ENCODE results near the gene PLAU. TPM values are rescaled to one million over a fixed set of nuclear protein-coding genes. Genes with fewer than 3 reads are reported as not detected.
A peak's percentile ranks its signal among the peaks of the same experiment; 100 is the strongest.
"Not testable (repeated sequence)": the region's sequence is repeated elsewhere in the genome, so short reads cannot be mapped to it uniquely, and the experiment has no call there.

Gene PLAU
- total RNA-seq, 1 experiment from 2014 or later = 1,582 TPM

- Histone ChIP-seq H3K27ac (ENCODE audit: low read length) (peak overlapping the region; percentile 82), H3K36me3 (ENCODE audit: low read depth, low read length) (no peaks in the 10 kb centered on the region), H3K9me3 (ENCODE audit: low read length) (no peaks in the 10 kb centered on the region), H2AFZ (ENCODE audit: low read length) (no peak overlapping the region), H3F3A (ENCODE audit: low read length, unreplicated experiment) (peaks cover 34% of the 10 kb centered on the region), H3K9ac (ENCODE audit: low read length) (peak overlapping the region; percentile 77), H3K4me1 (ENCODE audit: insufficient read depth, low read length) (peaks cover 74% of the 10 kb centered on the region), H3K4me2 (ENCODE audit: low read length) (peak overlapping the region; percentile 76), H4K20me1 (ENCODE audit: low read length) (no peaks in the 10 kb centered on the region), H3K4me3 (ENCODE audit: low read length) (peak overlapping the region; percentile 48), H3K79me2 (ENCODE audit: low read length) (no peaks in the 10 kb centered on the region), H3K27me3 (ENCODE audit: low read length) (no peaks in the 10 kb centered on the region), H3K9me2 (replicated peaks; ENCODE audit: low read length) (no peaks in the 10 kb centered on the region)
- DNase-seq (peak; percentile 100), ATAC-seq (peak; percentile 32)
- intact Hi-C loops (cut with micrococcal nuclease) = loop anchor here (1.0 to 5.0 kb wide), 2 partner anchors 44 to 344 kb away; no protein-coding TSS in a partner anchor
- POLR2A ChIA-PET (ENCODE audit: unreplicated experiment) = interaction anchor here (0.5 to 4.2 kb wide), 14 partner anchors 8 to 497 kb away, joined by 3 to 182 read pairs (median 6); partner anchors contain the start of genes PLAU and ZSWIM8
- CTCF ChIA-PET = interaction anchor here (0.6 to 4.4 kb wide), 13 partner anchors 9 to 215 kb away, joined by 3 to 317 read pairs (median 26); no protein-coding TSS in a partner anchor
- TF ChIP-seq EZH2phosphoT487 (IDR thresholded peaks at IDR 0.05; ENCODE audit: borderline replicate concordance, low read length) (no peak), EZH2 (IDR thresholded peaks at IDR 0.05; ENCODE audit: low read length, unreplicated experiment) (no peak), CTCF (conservative IDR thresholded peaks at IDR 0.05; ENCODE audit: low read depth, low read length) (no peak)
- BruUV-seq (replicated peaks) = no TSS peak
Observed at GRCh38 chr10:73888514-73888913, 22.4 kb upstream of the PLAU start.

GRCh38 chr10:73889014-73889413 is 21.9 kb upstream of the PLAU start:
- H3K9me3 ChIP-seq (ENCODE audit: low read length) = no peaks in the 10 kb centered on the region
- peak overlapping the region; percentile 82 for H3K27ac ChIP-seq (ENCODE audit: low read length)
- H3K27me3 ChIP-seq (ENCODE audit: low read length) = no peaks in the 10 kb centered on the region
- intact Hi-C loops (cut with micrococcal nuclease) = loop anchor here (5.0 kb wide), 1 partner anchor 343 kb away; no protein-coding TSS in a partner anchor
- H3K79me2 ChIP-seq (ENCODE audit: low read length) = no peaks in the 10 kb centered on the region
- H3K4me2 ChIP-seq (ENCODE audit: low read length) = peak overlapping the region; percentile 76
- ChIA-PET POLR2A (ENCODE audit: unreplicated experiment) (interaction anchor here (0.6 to 4.2 kb wide), 8 partner anchors 9 to 496 kb away, joined by 3 to 182 read pairs (median 6); partner anchors contain the start of gene PLAU), CTCF (interaction anchor here (0.6 to 4.4 kb wide), 11 partner anchors 9 to 192 kb away, joined by 3 to 317 read pairs (median 17); no protein-coding TSS in a partner anchor)
- DNase-seq (peak; percentile 100), ATAC-seq (peak; percentile 10)
- no peak overlapping the region for H2AFZ ChIP-seq (ENCODE audit: low read length)
- BruUV-seq (replicated peaks) = no TSS peak
- peaks cover 35% of the 10 kb centered on the region for H3F3A ChIP-seq (ENCODE audit: low read length, unreplicated experiment)
- H3K9ac ChIP-seq (ENCODE audit: low read length) = peak overlapping the region; percentile 77
- H4K20me1 ChIP-seq (ENCODE audit: low read length) = no peaks in the 10 kb centered on the region
- 0 out of 2 replicates have a peak, but pooled peaks cover 1% of the 10 kb centered on the region for H3K9me2 ChIP-seq (replicated peaks; ENCODE audit: low read length)
- peaks cover 74% of the 10 kb centered on the region for H3K4me1 ChIP-seq (ENCODE audit: insufficient read depth, low read length)
- peak overlapping the region; percentile 24 for H3K4me3 ChIP-seq (ENCODE audit: low read length)
- TF ChIP-seq CTCF (conservative IDR thresholded peaks at IDR 0.05; ENCODE audit: low read depth, low read length) = no peak
- TF ChIP-seq EZH2phosphoT487 (IDR thresholded peaks at IDR 0.05; ENCODE audit: borderline replicate concordance, low read length) = no peak
- TF ChIP-seq EZH2 (IDR thresholded peaks at IDR 0.05; ENCODE audit: low read length, unreplicated experiment) = no peak
- H3K36me3 ChIP-seq (ENCODE audit: low read depth, low read length) = no peaks in the 10 kb centered on the region

- H2AFZ ChIP-seq (ENCODE audit: low read length); H3K9me3 ChIP-seq (ENCODE audit: low read length); ATAC-seq; H3K27me3 ChIP-seq (ENCODE audit: low read length); H3K79me2 ChIP-seq (ENCODE audit: low read length); H3K36me3 ChIP-seq (ENCODE audit: low read depth, low read length); H3K9me2 ChIP-seq (replicated peaks; ENCODE audit: low read length); DNase-seq; BruUV-seq (replicated peaks); H3K4me3 ChIP-seq (ENCODE audit: low read length); H4K20me1 ChIP-seq (ENCODE audit: low read length): not testable (repeated sequence)
- peaks cover 39% of the 10 kb centered on the region for H3F3A ChIP-seq (ENCODE audit: low read length, unreplicated experiment)
- H3K4me2 ChIP-seq (ENCODE audit: low read length) = peak overlapping the region; percentile 76; the same call in 1 of the 2 replicates
- H3K9ac ChIP-seq (ENCODE audit: low read length) = peak overlapping the region; percentile 77; the same call in 1 of the 2 replicates
- H3K4me1 ChIP-seq (ENCODE audit: insufficient read depth, low read length) = peaks cover 78% of the 10 kb centered on the region
- H3K27ac ChIP-seq (ENCODE audit: low read length) = peak overlapping the region; percentile 82
- intact Hi-C loops (cut with micrococcal nuclease) = loop anchor here (5.0 kb wide), 1 partner anchor 343 kb away; no protein-coding TSS in a partner anchor
- CTCF ChIA-PET = interaction anchor here (0.6 to 4.4 kb wide), 7 partner anchors 10 to 61 kb away, joined by 3 to 317 read pairs (median 17); no protein-coding TSS in a partner anchor
- POLR2A ChIA-PET (ENCODE audit: unreplicated experiment) = interaction anchor here (0.6 to 4.2 kb wide), 8 partner anchors 10 to 245 kb away, joined by 3 to 182 read pairs (median 6); partner anchors contain the start of genes CHCHD1 and PLAU
Observed at GRCh38 chr10:73889416-73889815, 21.5 kb upstream of the PLAU start.
